ENCODE measurements around the gene FBXL19. TPM values are rescaled to one million over a fixed set of nuclear protein-coding genes. Genes with fewer than 3 reads are reported as not detected.

Gene FBXL19
- total and polyA plus RNA-seq, 2 of the 13 experiments (the other 11 are each of a cell fraction or from before 2014, with no cell fraction given) = 6.0 to 13.7 TPM

GRCh38 chr16:30949650-30950515 is 26.5 kb downstream of the FBXL19 start (continued):
- TF ChIP-seq, protein P1, sequence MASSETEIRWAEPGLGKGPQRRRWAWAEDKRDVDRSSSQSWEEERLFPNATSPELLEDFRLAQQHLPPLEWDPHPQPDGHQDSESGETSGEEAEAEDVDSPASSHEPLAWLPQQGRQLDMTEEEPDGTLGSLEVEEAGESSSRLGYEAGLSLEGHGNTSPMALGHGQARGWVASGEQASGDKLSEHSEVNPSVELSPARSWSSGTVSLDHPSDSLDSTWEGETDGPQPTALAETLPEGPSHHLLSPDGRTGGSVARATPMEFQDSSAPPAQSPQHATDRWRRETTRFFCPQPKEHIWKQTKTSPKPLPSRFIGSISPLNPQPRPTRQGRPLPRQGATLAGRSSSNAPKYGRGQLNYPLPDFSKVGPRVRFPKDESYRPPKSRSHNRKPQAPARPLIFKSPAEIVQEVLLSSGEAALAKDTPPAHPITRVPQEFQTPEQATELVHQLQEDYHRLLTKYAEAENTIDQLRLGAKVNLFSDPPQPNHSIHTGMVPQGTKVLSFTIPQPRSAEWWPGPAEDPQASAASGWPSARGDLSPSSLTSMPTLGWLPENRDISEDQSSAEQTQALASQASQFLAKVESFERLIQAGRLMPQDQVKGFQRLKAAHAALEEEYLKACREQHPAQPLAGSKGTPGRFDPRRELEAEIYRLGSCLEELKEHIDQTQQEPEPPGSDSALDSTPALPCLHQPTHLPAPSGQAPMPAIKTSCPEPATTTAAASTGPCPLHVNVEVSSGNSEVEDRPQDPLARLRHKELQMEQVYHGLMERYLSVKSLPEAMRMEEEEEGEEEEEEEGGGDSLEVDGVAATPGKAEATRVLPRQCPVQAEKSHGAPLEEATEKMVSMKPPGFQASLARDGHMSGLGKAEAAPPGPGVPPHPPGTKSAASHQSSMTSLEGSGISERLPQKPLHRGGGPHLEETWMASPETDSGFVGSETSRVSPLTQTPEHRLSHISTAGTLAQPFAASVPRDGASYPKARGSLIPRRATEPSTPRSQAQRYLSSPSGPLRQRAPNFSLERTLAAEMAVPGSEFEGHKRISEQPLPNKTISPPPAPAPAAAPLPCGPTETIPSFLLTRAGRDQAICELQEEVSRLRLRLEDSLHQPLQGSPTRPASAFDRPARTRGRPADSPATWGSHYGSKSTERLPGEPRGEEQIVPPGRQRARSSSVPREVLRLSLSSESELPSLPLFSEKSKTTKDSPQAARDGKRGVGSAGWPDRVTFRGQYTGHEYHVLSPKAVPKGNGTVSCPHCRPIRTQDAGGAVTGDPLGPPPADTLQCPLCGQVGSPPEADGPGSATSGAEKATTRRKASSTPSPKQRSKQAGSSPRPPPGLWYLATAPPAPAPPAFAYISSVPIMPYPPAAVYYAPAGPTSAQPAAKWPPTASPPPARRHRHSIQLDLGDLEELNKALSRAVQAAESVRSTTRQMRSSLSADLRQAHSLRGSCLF (CRISPR knock-in tag; IDR thresholded peaks at IDR 0.05; ENCODE audit: borderline replicate concordance) = no peak
- TF ChIP-seq, protein P2, sequence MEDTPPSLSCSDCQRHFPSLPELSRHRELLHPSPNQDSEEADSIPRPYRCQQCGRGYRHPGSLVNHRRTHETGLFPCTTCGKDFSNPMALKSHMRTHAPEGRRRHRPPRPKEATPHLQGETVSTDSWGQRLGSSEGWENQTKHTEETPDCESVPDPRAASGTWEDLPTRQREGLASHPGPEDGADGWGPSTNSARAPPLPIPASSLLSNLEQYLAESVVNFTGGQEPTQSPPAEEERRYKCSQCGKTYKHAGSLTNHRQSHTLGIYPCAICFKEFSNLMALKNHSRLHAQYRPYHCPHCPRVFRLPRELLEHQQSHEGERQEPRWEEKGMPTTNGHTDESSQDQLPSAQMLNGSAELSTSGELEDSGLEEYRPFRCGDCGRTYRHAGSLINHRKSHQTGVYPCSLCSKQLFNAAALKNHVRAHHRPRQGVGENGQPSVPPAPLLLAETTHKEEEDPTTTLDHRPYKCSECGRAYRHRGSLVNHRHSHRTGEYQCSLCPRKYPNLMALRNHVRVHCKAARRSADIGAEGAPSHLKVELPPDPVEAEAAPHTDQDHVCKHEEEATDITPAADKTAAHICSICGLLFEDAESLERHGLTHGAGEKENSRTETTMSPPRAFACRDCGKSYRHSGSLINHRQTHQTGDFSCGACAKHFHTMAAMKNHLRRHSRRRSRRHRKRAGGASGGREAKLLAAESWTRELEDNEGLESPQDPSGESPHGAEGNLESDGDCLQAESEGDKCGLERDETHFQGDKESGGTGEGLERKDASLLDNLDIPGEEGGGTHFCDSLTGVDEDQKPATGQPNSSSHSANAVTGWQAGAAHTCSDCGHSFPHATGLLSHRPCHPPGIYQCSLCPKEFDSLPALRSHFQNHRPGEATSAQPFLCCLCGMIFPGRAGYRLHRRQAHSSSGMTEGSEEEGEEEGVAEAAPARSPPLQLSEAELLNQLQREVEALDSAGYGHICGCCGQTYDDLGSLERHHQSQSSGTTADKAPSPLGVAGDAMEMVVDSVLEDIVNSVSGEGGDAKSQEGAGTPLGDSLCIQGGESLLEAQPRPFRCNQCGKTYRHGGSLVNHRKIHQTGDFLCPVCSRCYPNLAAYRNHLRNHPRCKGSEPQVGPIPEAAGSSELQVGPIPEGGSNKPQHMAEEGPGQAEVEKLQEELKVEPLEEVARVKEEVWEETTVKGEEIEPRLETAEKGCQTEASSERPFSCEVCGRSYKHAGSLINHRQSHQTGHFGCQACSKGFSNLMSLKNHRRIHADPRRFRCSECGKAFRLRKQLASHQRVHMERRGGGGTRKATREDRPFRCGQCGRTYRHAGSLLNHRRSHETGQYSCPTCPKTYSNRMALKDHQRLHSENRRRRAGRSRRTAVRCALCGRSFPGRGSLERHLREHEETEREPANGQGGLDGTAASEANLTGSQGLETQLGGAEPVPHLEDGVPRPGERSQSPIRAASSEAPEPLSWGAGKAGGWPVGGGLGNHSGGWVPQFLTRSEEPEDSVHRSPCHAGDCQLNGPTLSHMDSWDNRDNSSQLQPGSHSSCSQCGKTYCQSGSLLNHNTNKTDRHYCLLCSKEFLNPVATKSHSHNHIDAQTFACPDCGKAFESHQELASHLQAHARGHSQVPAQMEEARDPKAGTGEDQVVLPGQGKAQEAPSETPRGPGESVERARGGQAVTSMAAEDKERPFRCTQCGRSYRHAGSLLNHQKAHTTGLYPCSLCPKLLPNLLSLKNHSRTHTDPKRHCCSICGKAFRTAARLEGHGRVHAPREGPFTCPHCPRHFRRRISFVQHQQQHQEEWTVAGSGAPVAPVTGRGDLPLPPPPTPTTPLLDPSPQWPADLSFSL (CRISPR knock-in tag; IDR thresholded peaks at IDR 0.05) = no peak
- TF ChIP-seq, protein P3, sequence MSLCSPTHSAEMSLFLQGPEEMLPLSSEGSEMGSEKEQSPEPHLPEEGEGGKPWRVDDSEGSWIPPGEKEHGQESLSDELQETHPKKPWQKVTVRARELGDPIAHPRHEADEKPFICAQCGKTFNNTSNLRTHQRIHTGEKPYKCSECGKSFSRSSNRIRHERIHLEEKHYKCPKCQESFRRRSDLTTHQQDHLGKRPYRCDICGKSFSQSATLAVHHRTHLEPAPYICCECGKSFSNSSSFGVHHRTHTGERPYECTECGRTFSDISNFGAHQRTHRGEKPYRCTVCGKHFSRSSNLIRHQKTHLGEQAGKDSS (CRISPR knock-in tag; IDR thresholded peaks at IDR 0.05; ENCODE audit: borderline replicate concordance, low read depth) = peak; percentile 96
- TF ChIP-seq HMGA1 (CRISPR knock-in tag; conservative IDR thresholded peaks at IDR 0.05) (no peak), RNF2 (conservative IDR thresholded peaks at IDR 0.05; ENCODE audit: low read depth) (no peak), TSC22D2 (CRISPR knock-in tag; IDR thresholded peaks at IDR 0.05; ENCODE audit: borderline replicate concordance) (peak; percentile 91; the same call in 1 of the 2 replicates), ZNF652 (CRISPR knock-in tag; IDR thresholded peaks at IDR 0.05; ENCODE audit: borderline replicate concordance, low read depth) (peak; percentile 44; the same call in 1 of the 2 replicates), ZBTB49 (CRISPR knock-in tag; IDR thresholded peaks at IDR 0.05; ENCODE audit: borderline replicate concordance) (0 out of 2 replicates have a peak, but pooled peaks have one; percentile 1), NCOA2 (CRISPR knock-in tag; IDR thresholded peaks at IDR 0.05) (peak; percentile 72), ZNF724P (CRISPR knock-in tag; IDR thresholded peaks at IDR 0.05; ENCODE audit: borderline replicate concordance) (peak; percentile 72; the same call in 1 of the 2 replicates), ZNF773 (CRISPR knock-in tag; IDR thresholded peaks at IDR 0.05; ENCODE audit: borderline replicate concordance) (no peak; the same call in 1 of the 2 replicates), ZSCAN9 (CRISPR knock-in tag; IDR thresholded peaks at IDR 0.05; ENCODE audit: borderline replicate concordance) (peak; percentile 92), MXI1 (IDR thresholded peaks at IDR 0.05; ENCODE audit: borderline replicate concordance, low read depth, low read length) (peak; percentile 86; the same call in 1 of the 3 replicates)

All from HepG2 (cell line).